ENCODE data around the gene SHROOM4. TPM values are rescaled to one million over a fixed set of nuclear protein-coding genes. Genes with fewer than 3 reads are reported as not detected.

The SHROOM4 gene
- total RNA-seq, 6 experiments from 2014 or later, result not detected

GRCh38 chrX:50711907-50712306 is 102.1 kb downstream of the SHROOM4 start:
- DNase-seq, result no peak
- H3K9me3 Mint-ChIP-seq, result no peaks in the 10 kb centered on the region
- H3K4me1 Mint-ChIP-seq (ENCODE audit: low read depth), result no peaks in the 10 kb centered on the region
- H3K36me3 Mint-ChIP-seq (ENCODE audit: low read depth), result no peaks in the 10 kb centered on the region
- no peak overlapping the region for H3K27ac Mint-ChIP-seq
- H3K27me3 Mint-ChIP-seq (ENCODE audit: insufficient read depth), result no peaks in the 10 kb centered on the region
- no peak overlapping the region for H3K4me3 Mint-ChIP-seq
- TF ChIP-seq, protein P1, sequence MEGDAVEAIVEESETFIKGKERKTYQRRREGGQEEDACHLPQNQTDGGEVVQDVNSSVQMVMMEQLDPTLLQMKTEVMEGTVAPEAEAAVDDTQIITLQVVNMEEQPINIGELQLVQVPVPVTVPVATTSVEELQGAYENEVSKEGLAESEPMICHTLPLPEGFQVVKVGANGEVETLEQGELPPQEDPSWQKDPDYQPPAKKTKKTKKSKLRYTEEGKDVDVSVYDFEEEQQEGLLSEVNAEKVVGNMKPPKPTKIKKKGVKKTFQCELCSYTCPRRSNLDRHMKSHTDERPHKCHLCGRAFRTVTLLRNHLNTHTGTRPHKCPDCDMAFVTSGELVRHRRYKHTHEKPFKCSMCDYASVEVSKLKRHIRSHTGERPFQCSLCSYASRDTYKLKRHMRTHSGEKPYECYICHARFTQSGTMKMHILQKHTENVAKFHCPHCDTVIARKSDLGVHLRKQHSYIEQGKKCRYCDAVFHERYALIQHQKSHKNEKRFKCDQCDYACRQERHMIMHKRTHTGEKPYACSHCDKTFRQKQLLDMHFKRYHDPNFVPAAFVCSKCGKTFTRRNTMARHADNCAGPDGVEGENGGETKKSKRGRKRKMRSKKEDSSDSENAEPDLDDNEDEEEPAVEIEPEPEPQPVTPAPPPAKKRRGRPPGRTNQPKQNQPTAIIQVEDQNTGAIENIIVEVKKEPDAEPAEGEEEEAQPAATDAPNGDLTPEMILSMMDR (IDR thresholded peaks at IDR 0.05), result no peak

DNA sequence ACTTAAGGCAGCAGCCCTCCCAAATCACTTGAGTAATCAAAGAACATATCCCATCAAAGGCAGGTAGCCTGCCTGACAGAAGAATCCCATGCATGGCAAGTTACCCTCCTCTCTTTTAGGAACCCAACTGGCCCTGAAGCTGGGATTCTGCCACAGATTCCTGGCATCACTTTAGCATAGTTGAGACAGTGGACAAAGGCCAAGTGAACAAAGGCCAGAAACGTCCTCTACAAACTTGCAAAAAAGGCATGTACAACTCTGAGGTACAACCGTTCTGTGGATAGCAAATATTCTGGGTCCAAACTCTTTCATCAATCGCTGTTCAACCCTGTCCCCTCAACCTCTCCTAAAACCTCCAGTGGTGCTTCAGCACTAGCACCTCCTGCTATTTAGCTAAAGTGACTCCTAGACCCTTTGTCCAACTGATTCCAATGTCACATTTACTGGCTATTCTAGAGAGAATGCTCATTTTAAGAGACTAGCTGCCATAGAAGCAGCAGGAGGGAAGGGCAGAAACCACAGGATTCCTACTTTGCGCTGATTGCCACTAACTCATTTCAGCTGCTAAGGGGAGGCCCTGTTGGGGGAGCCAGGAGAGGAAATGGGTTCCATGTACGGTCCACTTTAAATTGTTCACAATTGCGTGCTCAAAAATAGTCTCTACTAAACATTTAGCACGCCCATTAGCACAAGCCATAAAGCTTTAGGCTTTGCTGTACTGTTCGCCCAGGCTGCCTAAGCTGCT is 105.9 kb downstream of the SHROOM4 start:
- no peaks in the 10 kb centered on the region; the same call in 1 of the 2 replicates for H3K9me3 Mint-ChIP-seq
- TF ChIP-seq, protein P1 (IDR thresholded peaks at IDR 0.05), result no peak
- H3K27me3 Mint-ChIP-seq (ENCODE audit: insufficient read depth), result peaks cover 2% of the 10 kb centered on the region; the same call in 1 of the 2 replicates
- H3K36me3 Mint-ChIP-seq (ENCODE audit: low read depth), result no peaks in the 10 kb centered on the region
- no peaks in the 10 kb centered on the region for H3K4me1 Mint-ChIP-seq (ENCODE audit: low read depth)
- no peak overlapping the region for H3K27ac Mint-ChIP-seq
- H3K4me3 Mint-ChIP-seq, result no peak overlapping the region
- DNase-seq, result no peak

- H3K4me3 Mint-ChIP-seq, result no peak overlapping the region
- H3K4me1 Mint-ChIP-seq (ENCODE audit: low read depth), result no peaks in the 10 kb centered on the region
- no peaks in the 10 kb centered on the region; the same call in 1 of the 2 replicates for H3K9me3 Mint-ChIP-seq
- no peaks in the 10 kb centered on the region for H3K36me3 Mint-ChIP-seq (ENCODE audit: low read depth)
- no peak for DNase-seq
- peaks cover 2% of the 10 kb centered on the region; the same call in 1 of the 2 replicates for H3K27me3 Mint-ChIP-seq (ENCODE audit: insufficient read depth)
- TF ChIP-seq, protein P1 (IDR thresholded peaks at IDR 0.05), result no peak
- H3K27ac Mint-ChIP-seq, result no peak overlapping the region
Measured at GRCh38 chrX:50707405-50707804, 106.6 kb downstream of the SHROOM4 start.

DNA sequence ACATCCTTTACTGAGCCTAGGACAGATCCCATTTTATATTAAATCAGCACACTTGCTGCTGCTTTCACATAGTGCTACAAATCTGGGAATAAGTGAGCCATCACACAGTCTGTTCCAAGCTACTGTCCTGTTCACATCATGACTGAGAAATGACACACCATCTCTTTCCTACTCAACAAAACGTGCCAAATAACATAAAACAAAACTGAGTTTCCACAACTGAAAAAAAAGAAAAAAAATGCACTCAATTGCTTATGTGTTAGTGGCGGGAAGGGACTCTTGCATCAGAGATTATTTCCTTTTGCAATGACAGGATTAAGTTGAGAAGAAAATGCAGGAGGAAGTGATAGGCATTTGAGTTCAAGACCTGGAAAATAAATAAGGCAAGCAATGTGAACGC is 109.0 kb downstream of the SHROOM4 start:
- no peaks in the 10 kb centered on the region for H3K4me1 Mint-ChIP-seq (ENCODE audit: low read depth)
- peaks cover 2% of the 10 kb centered on the region; the same call in 1 of the 2 replicates for H3K27me3 Mint-ChIP-seq (ENCODE audit: insufficient read depth)
- H3K9me3 Mint-ChIP-seq, result no peaks in the 10 kb centered on the region; the same call in 1 of the 2 replicates
- TF ChIP-seq, protein P1 (IDR thresholded peaks at IDR 0.05), result no peak
- H3K4me3 Mint-ChIP-seq, result no peak overlapping the region
- H3K27ac Mint-ChIP-seq, result no peak overlapping the region
- DNase-seq, result no peak
- no peaks in the 10 kb centered on the region for H3K36me3 Mint-ChIP-seq (ENCODE audit: low read depth)

DNA sequence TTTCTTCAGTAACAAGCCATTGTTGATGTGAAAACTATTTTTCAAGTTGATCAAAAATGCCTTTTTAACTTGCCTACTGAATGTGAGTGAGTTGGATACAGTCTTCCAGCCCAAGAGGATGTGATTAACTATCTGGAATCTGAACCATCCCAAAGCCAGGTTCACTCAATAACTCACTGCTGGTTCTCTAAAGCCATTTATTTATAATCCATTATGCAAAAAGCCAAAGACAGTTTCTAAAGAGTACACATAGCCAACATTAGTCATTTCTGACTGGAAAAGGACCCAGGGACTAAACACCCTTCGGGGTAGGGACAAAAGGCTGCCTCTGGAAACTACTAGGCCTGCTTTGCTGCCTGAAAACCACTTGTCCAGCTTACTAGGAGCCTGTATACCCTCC is 109.6 kb downstream of the SHROOM4 start:
- no peaks in the 10 kb centered on the region for H3K4me1 Mint-ChIP-seq (ENCODE audit: low read depth)
- no peak overlapping the region for H3K4me3 Mint-ChIP-seq
- no peaks in the 10 kb centered on the region; the same call in 1 of the 2 replicates for H3K9me3 Mint-ChIP-seq
- no peaks in the 10 kb centered on the region for H3K36me3 Mint-ChIP-seq (ENCODE audit: low read depth)
- TF ChIP-seq, protein P1 (IDR thresholded peaks at IDR 0.05), result no peak
- peaks cover 2% of the 10 kb centered on the region; the same call in 1 of the 2 replicates for H3K27me3 Mint-ChIP-seq (ENCODE audit: insufficient read depth)
- DNase-seq, result no peak
- H3K27ac Mint-ChIP-seq, result no peak overlapping the region

All from HFFc6 (cell line).